Adrenal gland (tissue), 12 donors: ENCODE results near the gene EFNA2. TPM values are rescaled to one million over a fixed set of nuclear protein-coding genes. Genes with fewer than 3 reads are reported as not detected.
A peak's percentile ranks its signal among the peaks of the same experiment; 100 is the strongest.

Experiments used
- DNase-seq, 7 donors: peaks; one replicate each; pipeline ENCODE4 v3.0.0-alpha.2; 2019 to 2020
- H3K27ac ChIP-seq, 5 donors: fragments of 200-600 bp; sonication (generic) in 4 of 5; 1 replicate in 3 of 5; 2 replicates in 2 of 5; pipeline versions ENCODE4 v1.5.1 to v1.8.0; 2016 to 2020; ENCODE audit warnings: mild to moderate bottlenecking in 1 of 5
- H3K27me3 ChIP-seq: fragments of 200-600 bp; 2 replicates; pipeline ENCODE4 v1.8.0; 2021
- H3K36me3 ChIP-seq, 2 donors: fragments of 200-600 bp; replicated peaks in 1 of 2; 1 replicate in 1 of 2; 2 replicates in 1 of 2; pipeline versions ENCODE4 v1.5.1 to v1.8.0; 2018 to 2022
- H3K4me1 ChIP-seq, 2 donors: fragments of 200-600 bp; replicated peaks in 1 of 2; 1 replicate in 1 of 2; 2 replicates in 1 of 2; pipeline versions ENCODE4 v1.5.1 to v1.8.0; 2018 to 2021
- H3K4me3 ChIP-seq, 4 donors: fragments of 200-600 bp; sonication (generic) in 3 of 4; one replicate each; pipeline ENCODE4 v1.5.1; 2016 to 2018
- H3K9me3 ChIP-seq, 3 donors: fragments of 200-600 bp; sonication (generic) in 1 of 3; replicated peaks in 1 of 3; 1 replicate in 2 of 3; 2 replicates in 1 of 3; pipeline versions ENCODE4 v1.5.1 to v1.8.0; 2016 to 2021
- POLR2A ChIP-seq, 2 donors: fragments of 450-650 bp; IDR thresholded peaks; one replicate each; pipeline ENCODE4 v1.6.1; 2017; ENCODE audit warnings: antibody characterized with exemption in 2 of 2, mild to moderate bottlenecking in 2 of 2, moderate library complexity in 1 of 2
- WGBS, 4 donors: extraction: QIAGEN DNeasy Blood & Tissue Kit in 2 of 4; methylation state at CpG; one replicate each; pipeline versions ENCODE4 v1.1.5 to v1.1.7; 2013 to 2017; 5-methylcytosine and 5-hydroxymethylcytosine counted together
- intact Hi-C, 2 donors: fragments of 100-400 bp; cut with DNase I; formaldehyde crosslinking; loops; one replicate each; pipeline versions ENCODE4 v1.14.1 to v1.15.0; 2022 to 2023
- polyA plus RNA-seq, 3 donors: library from polyadenylated mRNA; stranded (reverse); fragments of 200-250 nt in 2 of 3; fragments of 350-450 nt in 1 of 3; fragmentation: Illumina TruSeq in 1 of 3; extraction: RNeasy Lipid Tissue Mini Kit (QIAGEN cat#74804) in 1 of 3; gene quantifications; one replicate each; pipeline ENCODE4 v1.2.3, GENCODE V29; 2013 to 2014
- total RNA-seq, 9 donors: library from RNA; depleted of rRNA in 4 of 9; stranded (reverse); fragments of >200 nt in 4 of 9; fragments of 120-200 nt in 1 of 9; fragmentation: NEBNext Ultra II Directional in 1 of 9; extraction: Animal tissue kit (Norgen Biotek cat#: 25700) in 1 of 9; gene quantifications; one replicate each; pipeline versions ENCODE4 v1.1.0 to v1.2.4, GENCODE V29; 2013 to 2023
- TF ChIP-seq, protein P1 (sequence below), 6 experiments: fragments of 450-650 bp in 4 of 6; fragments of 200-600 bp in 2 of 6; sonication (generic) in 1 of 6; IDR thresholded peaks; 1 replicate in 5 of 6; 2 replicates in 1 of 6; pipeline versions ENCODE4 v1.5.1 to v1.8.0; 2016 to 2021; ENCODE audit warnings: antibody characterized with exemption in 6 of 6, mild to moderate bottlenecking in 2 of 6, moderate library complexity in 1 of 6
- donor health status: healthy with polysubstance abuse.
- donor health status: Bipolar disorder and iron deficiency.
- donor health status: DM: yes; HTN: yes; CAD: no.
- donor health status: DM: no; HTN: no; CAD: no.
- donor health status: DM: no; HTN: no; CAD: no.
- donor health status: DM: yes; HTN: yes; CAD: no.

The EFNA2 gene
- total and polyA plus RNA-seq, 12 donors: 0.11 TPM; not detected in 11

DNA sequence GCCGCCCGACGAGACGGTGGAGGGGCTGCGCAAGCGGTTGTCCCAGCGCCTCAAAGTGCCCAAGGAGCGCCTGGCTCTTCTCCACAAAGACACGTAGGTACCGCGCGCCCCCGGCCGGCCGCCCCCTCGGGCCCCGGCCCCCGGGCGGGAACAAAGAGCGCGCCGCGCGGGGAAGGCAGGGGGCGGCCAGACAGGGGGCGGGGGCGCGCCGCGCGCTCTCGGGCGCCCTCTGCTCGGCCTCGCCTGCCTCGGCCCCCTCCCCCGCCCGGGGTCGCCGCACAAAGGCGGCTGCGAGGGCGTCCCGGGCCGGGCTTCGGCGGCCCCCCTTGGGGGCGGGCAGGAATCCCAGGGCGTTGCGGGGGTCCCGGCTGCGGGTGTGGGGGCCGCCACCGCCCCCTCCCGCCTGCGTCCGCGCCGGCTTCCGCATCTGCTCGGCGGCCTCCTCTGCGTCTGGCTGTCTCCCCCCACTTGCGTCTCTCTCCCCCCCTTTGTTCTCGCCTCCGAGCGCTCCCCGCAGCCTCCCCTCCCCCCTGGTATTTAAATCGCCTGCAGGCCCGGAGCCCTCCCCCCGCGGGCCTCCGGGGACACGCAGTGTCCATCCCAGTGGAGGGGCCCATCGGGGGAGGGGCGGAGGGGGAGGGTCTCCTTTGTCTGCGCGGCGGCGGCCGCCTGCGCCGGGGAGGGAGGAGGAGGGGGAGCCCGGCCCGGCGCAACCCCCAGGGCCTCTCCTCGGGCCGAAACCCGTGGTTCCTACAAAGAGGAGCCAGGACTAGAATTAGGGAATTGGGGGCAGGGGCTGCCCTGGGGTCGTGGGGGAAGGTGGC lies 35.0 kb upstream of the EFNA2 start:
- intact Hi-C loops: no loop called here
- peaks cover 0 to 33% of the 10 kb centered on the region in 2 donors for H3K36me3 ChIP-seq
- H3K27ac ChIP-seq: peak overlapping the region; percentile 97 to 100 (median 99)
- H3K4me3 ChIP-seq: peak overlapping the region in 3 of 4 donors; percentile 40 to 92 (median 82)
- 0 to 1% (median 0%) methylated on average over 2 to 85 of the region's 90 CpGs for WGBS, 4 donors
- no peaks in the 10 kb centered on the region for H3K9me3 ChIP-seq
- no peaks in the 10 kb centered on the region for H3K27me3 ChIP-seq
- H3K4me1 ChIP-seq: peaks cover 49 to 51% of the 10 kb centered on the region in 2 donors
- peak; percentile 16 to 26 for TF ChIP-seq POLR2A (IDR thresholded peaks at IDR 0.05)
- TF ChIP-seq, protein P1, sequence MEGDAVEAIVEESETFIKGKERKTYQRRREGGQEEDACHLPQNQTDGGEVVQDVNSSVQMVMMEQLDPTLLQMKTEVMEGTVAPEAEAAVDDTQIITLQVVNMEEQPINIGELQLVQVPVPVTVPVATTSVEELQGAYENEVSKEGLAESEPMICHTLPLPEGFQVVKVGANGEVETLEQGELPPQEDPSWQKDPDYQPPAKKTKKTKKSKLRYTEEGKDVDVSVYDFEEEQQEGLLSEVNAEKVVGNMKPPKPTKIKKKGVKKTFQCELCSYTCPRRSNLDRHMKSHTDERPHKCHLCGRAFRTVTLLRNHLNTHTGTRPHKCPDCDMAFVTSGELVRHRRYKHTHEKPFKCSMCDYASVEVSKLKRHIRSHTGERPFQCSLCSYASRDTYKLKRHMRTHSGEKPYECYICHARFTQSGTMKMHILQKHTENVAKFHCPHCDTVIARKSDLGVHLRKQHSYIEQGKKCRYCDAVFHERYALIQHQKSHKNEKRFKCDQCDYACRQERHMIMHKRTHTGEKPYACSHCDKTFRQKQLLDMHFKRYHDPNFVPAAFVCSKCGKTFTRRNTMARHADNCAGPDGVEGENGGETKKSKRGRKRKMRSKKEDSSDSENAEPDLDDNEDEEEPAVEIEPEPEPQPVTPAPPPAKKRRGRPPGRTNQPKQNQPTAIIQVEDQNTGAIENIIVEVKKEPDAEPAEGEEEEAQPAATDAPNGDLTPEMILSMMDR (IDR thresholded peaks at IDR 0.05): no peak
- DNase-seq: peak; percentile 70 to 82 (median 75)

DNA sequence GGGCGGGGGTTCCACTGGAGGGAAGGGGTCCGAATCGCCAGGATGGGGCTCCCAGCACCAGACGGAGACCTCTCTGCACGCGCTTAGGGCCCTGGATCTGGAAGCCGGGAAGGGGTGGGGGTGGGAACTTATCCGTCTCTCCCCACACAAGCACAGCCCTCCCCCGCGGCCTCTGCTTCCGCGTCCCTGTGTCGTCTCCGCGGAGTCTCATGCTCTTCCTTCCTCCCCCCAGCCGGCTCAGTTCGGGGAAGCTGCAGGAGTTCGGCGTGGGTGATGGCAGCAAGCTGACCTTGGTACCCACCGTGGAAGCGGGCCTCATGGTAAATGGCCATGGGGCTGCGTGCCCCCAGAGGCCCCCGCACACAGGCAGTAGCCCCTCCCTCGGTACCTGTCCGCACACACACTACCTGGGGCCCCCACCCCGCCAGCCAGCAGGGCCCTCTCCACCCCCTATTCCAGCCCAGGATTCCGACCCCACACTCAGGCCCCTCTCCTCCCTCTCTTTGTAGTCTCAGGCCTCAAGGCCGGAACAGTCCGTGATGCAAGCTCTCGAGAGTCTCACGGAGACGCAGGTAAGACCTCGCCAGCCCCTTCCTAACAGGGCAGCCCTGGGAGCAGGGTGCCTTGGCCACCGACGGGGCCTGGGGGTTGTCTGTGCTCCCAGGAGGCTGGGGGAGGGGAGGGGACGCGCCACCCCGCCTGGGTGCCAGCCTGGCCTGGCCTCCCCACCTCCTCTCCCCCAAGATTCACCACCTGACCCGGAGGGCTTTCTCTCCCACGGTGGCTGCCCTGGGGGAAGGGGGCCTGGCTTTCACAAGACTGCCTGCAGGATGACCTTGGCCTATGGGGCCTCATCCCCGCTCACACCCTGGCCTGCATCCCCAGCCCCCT lies 34.1 kb upstream of the EFNA2 start:
- Histone ChIP-seq H3K9me3 (no peaks in the 10 kb centered on the region), H3K36me3 (peaks cover 0 to 42% of the 10 kb centered on the region in 2 donors), H3K27me3 (no peaks in the 10 kb centered on the region), H3K4me3 (peak overlapping the region in 3 of 4 donors; percentile 40 to 92 (median 82)), H3K27ac (peak overlapping the region; percentile 97 to 100 (median 99)), H3K4me1 (peaks cover 42 to 45% of the 10 kb centered on the region in 2 donors)
- peak; percentile 39 to 59 for TF ChIP-seq POLR2A (IDR thresholded peaks at IDR 0.05)
- TF ChIP-seq, protein P1 (IDR thresholded peaks at IDR 0.05): no peak
- intact Hi-C loops: no loop called here
- DNase-seq: peak; percentile 78 to 90 (median 84)
- 0 to 1% (median 1%) methylated on average over 21 to 41 of the region's 41 CpGs for WGBS, 4 donors

DNA sequence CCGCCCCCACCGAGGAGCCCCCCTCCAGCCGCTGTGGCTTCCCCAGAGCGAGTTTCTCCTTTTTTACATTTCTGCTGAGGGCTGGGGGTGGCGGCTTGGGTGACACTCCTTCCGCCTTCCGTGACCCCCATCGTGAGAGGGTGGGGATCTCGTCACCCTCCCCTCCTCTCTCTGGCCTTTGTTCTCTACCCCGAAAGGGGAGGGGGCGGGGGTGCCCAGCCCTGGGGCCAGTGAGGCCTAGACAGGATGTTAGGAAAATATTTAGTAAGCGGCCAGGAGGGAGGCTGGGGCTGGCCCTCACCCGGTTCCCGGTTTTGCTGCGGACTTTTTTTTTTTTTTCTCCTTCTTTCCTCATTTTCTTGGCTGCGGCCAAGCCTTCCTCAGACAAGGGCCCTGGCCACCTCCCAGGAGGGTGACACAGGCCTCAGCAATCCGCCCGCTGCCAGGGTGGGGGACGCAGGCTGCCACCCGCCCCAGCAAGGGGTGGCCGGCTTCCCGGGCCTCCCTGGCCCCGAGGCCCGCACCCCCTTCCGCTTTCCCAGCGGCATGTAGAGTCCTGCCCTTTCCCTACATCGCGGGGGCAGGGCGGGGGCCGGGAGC lies 33.4 kb upstream of the EFNA2 start:
- WGBS, 4 donors: 0 to 1% (median 1%) methylated on average over 22 to 30 of the region's 30 CpGs
- peak overlapping the region in 2 of 4 donors; percentile 40 to 92 for H3K4me3 ChIP-seq
- peaks cover 0 to 50% of the 10 kb centered on the region in 2 donors for H3K36me3 ChIP-seq
- H3K4me1 ChIP-seq: peaks cover 42% of the 10 kb centered on the region in 2 donors
- TF ChIP-seq POLR2A (IDR thresholded peaks at IDR 0.05): peak; percentile 48 to 60
- TF ChIP-seq, protein P1 (IDR thresholded peaks at IDR 0.05): no peak
- DNase-seq: peak in 6 of 7 donors; percentile 95 to 97 (median 96)
- intact Hi-C loops: no loop called here
- H3K9me3 ChIP-seq: no peaks in the 10 kb centered on the region
- H3K27me3 ChIP-seq: no peaks in the 10 kb centered on the region
- H3K27ac ChIP-seq: peak overlapping the region; percentile 97 to 100 (median 99)
